H9 (cell line): ENCODE results near the gene ANKRD13A. TPM values are rescaled to one million over a fixed set of nuclear protein-coding genes. Genes with fewer than 3 reads are reported as not detected.
"Not testable (repeated sequence)": the region's sequence is repeated elsewhere in the genome, so short reads cannot be mapped to it uniquely, and the experiment has no call there.

Experiments
- DNase-seq: peaks from one replicate; pipeline ENCODE4 v3.0.0-alpha.2; 2017
- H2AFZ ChIP-seq: one replicate; pipeline ENCODE4 v1.6.1; 2013; ENCODE audit warnings: mild to moderate bottlenecking, low read length, control low read depth, moderate library complexity
- H2AK5ac ChIP-seq: 2 replicates; pipeline ENCODE4 v1.6.1; 2013; ENCODE audit warnings: low read length, control low read depth, mixed read lengths; ENCODE audit not compliant: insufficient read length
- H2BK120ac ChIP-seq: one replicate; pipeline ENCODE4 v1.6.1; 2013; ENCODE audit warnings: low read depth, mild to moderate bottlenecking, low read length, control low read depth, inconsistent platforms; ENCODE audit not compliant: poor library complexity, severe bottlenecking
- H2BK12ac ChIP-seq: 2 replicates; pipeline ENCODE4 v1.6.1; 2013; ENCODE audit warnings: low read length, control low read depth, mixed read lengths, low read depth; ENCODE audit not compliant: insufficient read length
- H2BK15ac ChIP-seq: 2 replicates; pipeline ENCODE4 v1.6.1; 2013; ENCODE audit warnings: low read depth, low read length, control low read depth
- H2BK20ac ChIP-seq: one replicate; pipeline ENCODE4 v1.6.1; 2013; ENCODE audit warnings: low read depth, mild to moderate bottlenecking, low read length, control low read depth, inconsistent platforms; ENCODE audit not compliant: poor library complexity, severe bottlenecking
- H2BK5ac ChIP-seq: 2 replicates; pipeline ENCODE4 v1.6.1; 2013; ENCODE audit warnings: low read length, control low read depth, mixed read lengths; ENCODE audit not compliant: insufficient read length
- H3K14ac ChIP-seq: 2 replicates; pipeline ENCODE4 v1.6.1; 2013; ENCODE audit warnings: low read length, control low read depth; ENCODE audit not compliant: insufficient read depth
- H3K18ac ChIP-seq: 2 replicates; pipeline ENCODE4 v1.6.1; 2013; ENCODE audit warnings: low read depth, mild to moderate bottlenecking, mixed read lengths, low read length, control low read depth; ENCODE audit not compliant: insufficient read length
- H3K23ac ChIP-seq: 2 replicates; pipeline ENCODE4 v1.6.1; 2013; ENCODE audit warnings: low read length, control low read depth, mixed read lengths, low read depth; ENCODE audit not compliant: insufficient read length
- H3K23me2 ChIP-seq: 2 replicates; pipeline ENCODE4 v1.6.1; 2013; ENCODE audit warnings: low read depth, mild to moderate bottlenecking, mixed read lengths, low read length, control low read depth; ENCODE audit not compliant: insufficient read length, poor library complexity, severe bottlenecking
- H3K27ac ChIP-seq: 2 replicates; pipeline ENCODE4 v1.5.1; 2013; ENCODE audit warnings: low read length, control low read depth, mixed read lengths, low read depth; ENCODE audit not compliant: insufficient read length
- H3K27me3 ChIP-seq: 2 replicates; pipeline ENCODE4 v1.6.1; 2013; ENCODE audit warnings: low read length, control low read depth, inconsistent platforms; ENCODE audit not compliant: insufficient read depth
- H3K4ac ChIP-seq: 2 replicates; pipeline ENCODE4 v1.6.1; 2013; ENCODE audit warnings: low read depth, mild to moderate bottlenecking, control low read depth, inconsistent platforms, low read length, moderate library complexity
- H3K4me1 ChIP-seq: 2 replicates; pipeline ENCODE4 v1.6.1; 2013; ENCODE audit warnings: low read length, control low read depth, inconsistent platforms; ENCODE audit not compliant: insufficient read depth
- H3K4me2 ChIP-seq: 2 replicates; pipeline ENCODE4 v1.6.1; 2013; ENCODE audit warnings: low read length, control low read depth, mixed read lengths; ENCODE audit not compliant: insufficient read length, insufficient read depth
- H3K56ac ChIP-seq: 2 replicates; pipeline ENCODE4 v1.6.1; 2013; ENCODE audit warnings: low read depth, mild to moderate bottlenecking, mixed read lengths, low read length, control low read depth; ENCODE audit not compliant: insufficient read length
- H3K79me1 ChIP-seq: 2 replicates; pipeline ENCODE4 v1.6.1; 2013; ENCODE audit warnings: low read depth, mild to moderate bottlenecking, moderate library complexity, low read length, control low read depth, inconsistent platforms; ENCODE audit not compliant: insufficient read depth, poor library complexity, severe bottlenecking
- H3K79me2 ChIP-seq: 2 replicates; pipeline ENCODE4 v1.6.1; 2013; ENCODE audit warnings: low read length, control low read depth, inconsistent platforms; ENCODE audit not compliant: insufficient read depth
- H3K9ac ChIP-seq: 2 replicates; pipeline ENCODE4 v1.6.1; 2013; ENCODE audit warnings: low read length, control low read depth, mixed read lengths; ENCODE audit not compliant: insufficient read length; ENCODE audit errors: extremely low read depth
- H3K9me3 ChIP-seq: one replicate; pipeline ENCODE4 v1.6.1; 2013; ENCODE audit warnings: low read depth, low read length, inconsistent platforms; ENCODE audit not compliant: control insufficient read depth
- H3T11ph ChIP-seq: one replicate; pipeline ENCODE4 v1.6.1; 2013; ENCODE audit warnings: mild to moderate bottlenecking, low read length, control low read depth, inconsistent platforms
- H4K20me1 ChIP-seq: one replicate; pipeline ENCODE4 v1.6.1; 2013; ENCODE audit not compliant: control insufficient read depth, insufficient read length, insufficient read depth
- H4K5ac ChIP-seq: 2 replicates; pipeline ENCODE4 v1.6.1; 2013; ENCODE audit warnings: low read depth, mild to moderate bottlenecking, mixed read lengths, low read length, control low read depth; ENCODE audit not compliant: insufficient read length
- H4K8ac ChIP-seq: replicated peaks from 2 replicates; pipeline ENCODE4 v1.6.1; 2013; ENCODE audit warnings: low read length, control low read depth, mixed read lengths, low read depth; ENCODE audit not compliant: insufficient read length
- H4K91ac ChIP-seq: 2 replicates; pipeline ENCODE4 v1.6.1; 2013; ENCODE audit warnings: low read depth, mild to moderate bottlenecking, moderate library complexity, mixed read lengths, low read length, control low read depth; ENCODE audit not compliant: insufficient read length
- H3K27ac Mint-ChIP-seq, 3 experiments: 2 replicates in 2 of 3; 3 replicates in 1 of 3; pipeline ENCODE4 v1.8.0; 2020 to 2021; ENCODE audit warnings: mixed read lengths in 3 of 3, mild to moderate bottlenecking in 1 of 3, moderate library complexity in 1 of 3
- H3K27me3 Mint-ChIP-seq: 2 replicates; pipeline ENCODE4 v1.8.0; 2021; ENCODE audit warnings: low read depth, mild to moderate bottlenecking, moderate library complexity, mixed read lengths
- H3K36me3 Mint-ChIP-seq, 3 experiments: 2 replicates in 2 of 3; 3 replicates in 1 of 3; pipeline ENCODE4 v1.8.0; 2020 to 2021; ENCODE audit warnings: low read depth in 3 of 3, mixed read lengths in 3 of 3; ENCODE audit not compliant: insufficient read depth in 1 of 3
- H3K4me1 Mint-ChIP-seq, 2 experiments: 2 replicates each; pipeline ENCODE4 v1.8.0; 2020; ENCODE audit warnings: mixed read lengths in 2 of 2
- H3K4me3 Mint-ChIP-seq, 2 experiments: 2 replicates in 1 of 2; 3 replicates in 1 of 2; pipeline ENCODE4 v1.8.0; 2020 to 2021; ENCODE audit warnings: mild to moderate bottlenecking in 2 of 2, mixed read lengths in 2 of 2, moderate library complexity in 1 of 2
- H3K9me3 Mint-ChIP-seq, 2 experiments: 2 replicates in 1 of 2; 3 replicates in 1 of 2; pipeline ENCODE4 v1.8.0; 2020; ENCODE audit warnings: mild to moderate bottlenecking in 2 of 2, mixed read lengths in 2 of 2, moderate library complexity in 1 of 2
- CTCF ChIP-seq: fragments of 200-600 bp; sonication (generic); conservative IDR thresholded peaks from 3 replicates; pipeline ENCODE4 v1.8.0; 2021; ENCODE audit warnings: antibody characterized with exemption, mild to moderate bottlenecking
- WGBS: extraction: QIAGEN DNeasy Blood & Tissue Kit; methylation state at CpG from one replicate; pipeline ENCODE4 v1.1.7; 2013; ENCODE audit warnings: missing lambda C conversion rate, low lambda C conversion rate, mixed read lengths; ENCODE audit not compliant: insufficient read length; ENCODE audit errors: extremely low coverage; 5-methylcytosine and 5-hydroxymethylcytosine counted together
- total RNA-seq: library from RNA; stranded (reverse); gene quantifications from 2 replicates; pipeline ENCODE4 v1.2.1, GENCODE V29; 2021

The ANKRD13A gene
- total RNA-seq, 1 experiment from 2014 or later, result 18.0 TPM

- no CpG with 5 or more reads among the region's 8 CpGs for WGBS
Measured at GRCh38 chr12:109983432-109984142, 15.6 kb upstream of the ANKRD13A start.

GRCh38 chr12:109986236-109986635, 13.0 kb upstream of the ANKRD13A start:
- H3K9ac ChIP-seq, H3K23me2 ChIP-seq, H3K27me3 ChIP-seq, H3K4ac ChIP-seq, H3K4me1 Mint-ChIP-seq, H3K23ac ChIP-seq, H2BK20ac ChIP-seq, H4K5ac ChIP-seq, DNase-seq, H3K79me1 ChIP-seq, H3K56ac ChIP-seq, H3K9me3 Mint-ChIP-seq, H2BK15ac ChIP-seq, H3K27ac Mint-ChIP-seq, H3T11ph ChIP-seq, H4K20me1 ChIP-seq, H2BK120ac ChIP-seq, H3K4me2 ChIP-seq, H3K27ac ChIP-seq, H3K27me3 Mint-ChIP-seq, H3K4me1 ChIP-seq, H3K18ac ChIP-seq, H2BK5ac ChIP-seq, H2AFZ ChIP-seq, H3K4me3 Mint-ChIP-seq, H4K91ac ChIP-seq, H2BK12ac ChIP-seq, H4K8ac ChIP-seq, H3K14ac ChIP-seq, H2AK5ac ChIP-seq, H3K79me2 ChIP-seq, H3K9me3 ChIP-seq: not testable (repeated sequence)
- H3K36me3 Mint-ChIP-seq, result peaks cover 12 to 60% (median 32%) of the 10 kb centered on the region in 3 experiments; a peak in 6 of 7 replicates
- WGBS, result no CpG with 5 or more reads among the region's 16 CpGs

More at GRCh38 chr12:109983432-109984142, 15.6 kb upstream of the ANKRD13A start:
- no peaks in the 10 kb centered on the region for H3K23me2 ChIP-seq
- H3K14ac ChIP-seq, result no peak overlapping the region
- no peak overlapping the region for H3K18ac ChIP-seq
- no peak overlapping the region for H2BK15ac ChIP-seq
- H2BK20ac ChIP-seq, result no peak overlapping the region
- no peak overlapping the region for H2BK120ac ChIP-seq
- H3K27me3 ChIP-seq, result no peaks in the 10 kb centered on the region
- no peak overlapping the region for H2AK5ac ChIP-seq
- DNase-seq, result no peak
- H3K56ac ChIP-seq, result no peak overlapping the region
- Mint-ChIP-seq H3K27ac (no peak overlapping the region), H3K36me3 (peaks cover 18 to 61% (median 37%) of the 10 kb centered on the region in 3 experiments), H3K27me3 (no peaks in the 10 kb centered on the region; the same call in 1 of the 2 replicates), H3K9me3 (no peaks in the 10 kb centered on the region), H3K4me1 (no peaks in the 10 kb centered on the region), H3K4me3 (no peak overlapping the region)
- H3K9me3 ChIP-seq, result no peaks in the 10 kb centered on the region
- no peak overlapping the region for H3T11ph ChIP-seq
- no peak overlapping the region for H3K9ac ChIP-seq
- H3K27ac ChIP-seq, result no peak overlapping the region
- no peak overlapping the region for H3K4ac ChIP-seq
- no peak overlapping the region for H2BK5ac ChIP-seq
- no peak overlapping the region for H4K8ac ChIP-seq
- H4K20me1 ChIP-seq, result no peaks in the 10 kb centered on the region
- H4K91ac ChIP-seq, result no peak overlapping the region
- H3K4me2 ChIP-seq, result no peak overlapping the region
- no peak overlapping the region for H2BK12ac ChIP-seq
- H2AFZ ChIP-seq, result no peak overlapping the region
- H3K79me2 ChIP-seq, result no peaks in the 10 kb centered on the region
- no peak overlapping the region for H4K5ac ChIP-seq
- H3K4me1 ChIP-seq, result no peaks in the 10 kb centered on the region
- no peak overlapping the region for H3K23ac ChIP-seq
- no peak for TF ChIP-seq CTCF
- no peaks in the 10 kb centered on the region for H3K79me1 ChIP-seq
